H1 (cell line): ENCODE data around the gene SLC12A6. TPM values are rescaled to one million over a fixed set of nuclear protein-coding genes. Genes with fewer than 3 reads are reported as not detected.

ENCODE experiments used
- CTCF ChIA-PET: fragments of 300-600 bp; sonication (Branson Sonifier 250); formaldehyde crosslinking; loops from one replicate; lab custom pipeline; 2021; ENCODE audit not compliant: partially characterized antibody; lab: Charles Lee
- POLR2A ChIA-PET: fragments of 300-600 bp; sonication (Branson Sonifier 250); formaldehyde crosslinking; loops from one replicate; lab custom pipeline; 2021; ENCODE audit warnings: inconsistent platforms; ENCODE audit not compliant: partially characterized antibody; lab: Charles Lee
- DNase-seq, 2 experiments: peaks; one replicate each; pipeline versions ENCODE4 v3.0.0 to v3.0.0-alpha.2; 2010 to 2022; ENCODE audit warnings: low spot score in 2 of 2, low read depth in 1 of 2, mixed read lengths in 1 of 2
- FAIRE-seq: peaks from 2 replicates; lab custom pipeline; 2011; peaks lifted over from hg19 to GRCh38; lab: Jason Lieb, UNC
- H2AFZ ChIP-seq: 2 replicates; pipeline ENCODE4 v1.8.1; 2012; ENCODE audit warnings: low read length, inconsistent platforms
- H2AK5ac ChIP-seq: 2 replicates; pipeline ENCODE4 v1.6.1; 2013; ENCODE audit warnings: low read depth, low read length
- H2BK120ac ChIP-seq: replicated peaks from 2 replicates; pipeline ENCODE3; 2013; ENCODE audit warnings: low read depth, low read length, inconsistent platforms
- H2BK12ac ChIP-seq: 2 replicates; pipeline ENCODE4 v1.6.1; 2013; ENCODE audit warnings: low read depth, low read length
- H2BK15ac ChIP-seq: 2 replicates; pipeline ENCODE4 v1.6.1; 2013; ENCODE audit warnings: low read length
- H2BK20ac ChIP-seq: 2 replicates; pipeline ENCODE4 v1.6.1; 2013; ENCODE audit warnings: low read length
- H2BK5ac ChIP-seq: 2 replicates; pipeline ENCODE4 v1.6.1; 2013; ENCODE audit warnings: low read depth, low read length
- H3K14ac ChIP-seq: 2 replicates; pipeline ENCODE4 v1.6.1; 2013; ENCODE audit warnings: inconsistent platforms; ENCODE audit not compliant: insufficient read length
- H3K18ac ChIP-seq: 2 replicates; pipeline ENCODE4 v1.6.1; 2013; ENCODE audit warnings: low read length; ENCODE audit errors: extremely low read depth
- H3K23ac ChIP-seq: 2 replicates; pipeline ENCODE4 v1.6.1; 2013; ENCODE audit warnings: inconsistent platforms; ENCODE audit not compliant: insufficient read length
- H3K23me2 ChIP-seq: 2 replicates; pipeline ENCODE4 v1.6.1; 2013; ENCODE audit warnings: low read depth, low read length
- H3K27ac ChIP-seq: 2 replicates; pipeline ENCODE4 v1.6.1; 2011; ENCODE audit warnings: low read depth, low read length, inconsistent platforms
- H3K27me3 ChIP-seq, 4 experiments: replicated peaks in 1 of 4; 1 replicate in 1 of 4; 2 replicates in 3 of 4; pipeline versions ENCODE4 v1.6.1 to v1.8.1; 2011 to 2013; ENCODE audit warnings: low read length in 3 of 4, mild to moderate bottlenecking in 3 of 4, inconsistent platforms in 2 of 4, mixed read lengths in 2 of 4, moderate library complexity in 1 of 4; ENCODE audit not compliant: control insufficient read depth in 3 of 4, insufficient read depth in 3 of 4; ENCODE audit errors: extremely low read depth in 1 of 4
- H3K36me3 ChIP-seq, 4 experiments: 2 replicates each; pipeline versions ENCODE4 v1.6.1 to v1.8.1; 2011 to 2013; ENCODE audit warnings: mild to moderate bottlenecking in 4 of 4, low read length in 3 of 4, moderate library complexity in 2 of 4, control low read depth in 1 of 4, inconsistent platforms in 1 of 4; ENCODE audit not compliant: insufficient read depth in 4 of 4, control insufficient read depth in 2 of 4
- H3K4ac ChIP-seq: replicated peaks from 2 replicates; pipeline ENCODE3; 2013; ENCODE audit warnings: low read length, low read depth, mixed read lengths, inconsistent platforms; ENCODE audit not compliant: insufficient read length
- H3K4me1 ChIP-seq, 4 experiments: replicated peaks in 1 of 4; 1 replicate in 1 of 4; 2 replicates in 3 of 4; pipeline versions ENCODE4 v1.6.1 to v1.8.1; 2011 to 2013; ENCODE audit warnings: low read length in 3 of 4, inconsistent platforms in 2 of 4, mixed read lengths in 1 of 4; ENCODE audit not compliant: insufficient read depth in 4 of 4, control insufficient read depth in 3 of 4
- H3K4me2 ChIP-seq, 2 experiments: 2 replicates each; pipeline versions ENCODE4 v1.6.1 to v1.8.1; 2011 to 2013; ENCODE audit warnings: low read depth in 2 of 2, low read length in 2 of 2, control low read depth in 1 of 2, inconsistent platforms in 1 of 2, mild to moderate bottlenecking in 1 of 2; ENCODE audit not compliant: insufficient read depth in 1 of 2
- H3K4me3 ChIP-seq, 4 experiments: fragments of 200-600, 300-600 bp in 1 of 4; sonication (generic), shearing (Covaris generic), sonication (Bioruptor Twin) in 1 of 4; 2 replicates each; pipeline versions ENCODE4 v1.5.1 to v1.8.1; 2011 to 2016; ENCODE audit warnings: low read length in 4 of 4, low read depth in 3 of 4, control low read depth in 2 of 4, inconsistent platforms in 2 of 4, mild to moderate bottlenecking in 2 of 4, mixed read lengths in 1 of 4, moderate library complexity in 1 of 4; ENCODE audit not compliant: insufficient read depth in 2 of 4; ENCODE audit errors: extremely low read depth in 1 of 4
- H3K56ac ChIP-seq: replicated peaks from 2 replicates; pipeline ENCODE3; 2013; ENCODE audit warnings: low read depth, mild to moderate bottlenecking, mixed read lengths, low read length, inconsistent platforms; ENCODE audit not compliant: insufficient read length
- H3K79me1 ChIP-seq: 2 replicates; pipeline ENCODE4 v1.6.1; 2013; ENCODE audit warnings: low read depth, low read length, control low read depth
- H3K79me2 ChIP-seq, 2 experiments: 2 replicates each; pipeline versions ENCODE4 v1.6.1 to v1.8.1; 2012 to 2013; ENCODE audit warnings: low read length in 2 of 2, mild to moderate bottlenecking in 2 of 2, inconsistent platforms in 1 of 2; ENCODE audit not compliant: insufficient read depth in 2 of 2, control insufficient read depth in 1 of 2
- H3K9ac ChIP-seq, 4 experiments: replicated peaks in 1 of 4; 1 replicate in 1 of 4; 2 replicates in 3 of 4; pipeline versions ENCODE4 v1.6.1 to v1.8.1; 2011 to 2013; ENCODE audit warnings: low read depth in 3 of 4, low read length in 3 of 4, control low read depth in 2 of 4, mild to moderate bottlenecking in 2 of 4, moderate library complexity in 2 of 4, inconsistent platforms in 1 of 4; ENCODE audit errors: extremely low read depth in 1 of 4
- H3K9me3 ChIP-seq, 2 experiments: 2 replicates each; pipeline versions ENCODE4 v1.6.1 to v1.8.1; 2012 to 2013; ENCODE audit warnings: mild to moderate bottlenecking in 2 of 2, moderate library complexity in 2 of 2, control low read depth in 1 of 2, inconsistent platforms in 1 of 2, low read depth in 1 of 2, low read length in 1 of 2, mixed read lengths in 1 of 2; ENCODE audit not compliant: insufficient read depth in 2 of 2
- H4K20me1 ChIP-seq, 2 experiments: replicated peaks in 1 of 2; 2 replicates each; pipeline versions ENCODE3 to v1.8.1; 2011 to 2013; ENCODE audit warnings: inconsistent platforms in 2 of 2, low read length in 2 of 2, mild to moderate bottlenecking in 1 of 2; ENCODE audit not compliant: insufficient read depth in 2 of 2, control insufficient read depth in 1 of 2
- H4K5ac ChIP-seq: 2 replicates; pipeline ENCODE4 v1.6.1; 2013; ENCODE audit warnings: low read length, low read depth, mixed read lengths, inconsistent platforms; ENCODE audit not compliant: insufficient read length
- H4K8ac ChIP-seq: 2 replicates; pipeline ENCODE4 v1.8.0; 2013; ENCODE audit warnings: mild to moderate bottlenecking, moderate library complexity, low read length, inconsistent platforms; ENCODE audit not compliant: insufficient read depth; ENCODE audit errors: extremely low read depth
- H4K91ac ChIP-seq: replicated peaks from 2 replicates; pipeline ENCODE3; 2013; ENCODE audit warnings: low read length, mixed read lengths, inconsistent platforms; ENCODE audit not compliant: insufficient read length
- EP300 ChIP-seq, 2 experiments: IDR thresholded peaks; 1 replicate in 1 of 2; 2 replicates in 1 of 2; pipeline ENCODE4 v1.6.1; 2011 to 2012; ENCODE audit warnings: low read depth in 2 of 2, low read length in 2 of 2, mild to moderate bottlenecking in 2 of 2, borderline replicate concordance in 1 of 2, inconsistent platforms in 1 of 2, moderate library complexity in 1 of 2
- KDM5A ChIP-seq: fragments of 200-600 bp; IDR thresholded peaks from 2 replicates; pipeline ENCODE4 v1.7.1; 2012; ENCODE audit warnings: mild to moderate bottlenecking, low read length, inconsistent platforms, mixed read lengths
- NRF1 ChIP-seq: IDR thresholded peaks from 2 replicates; pipeline ENCODE4 v1.6.1; 2011; ENCODE audit warnings: mild to moderate bottlenecking, low read depth, low read length, improper control_type of control experiment
- SP1 ChIP-seq: IDR thresholded peaks from 2 replicates; pipeline ENCODE4 v1.6.1; 2011; ENCODE audit warnings: low read depth, low read length
- SUZ12 ChIP-seq: fragments of 200-600 bp; sonication (generic); IDR thresholded peaks from 2 replicates; pipeline ENCODE4 v1.6.1; 2012; ENCODE audit warnings: mild to moderate bottlenecking, inconsistent platforms, low read length, moderate library complexity, mixed read lengths
- WGBS, 2 experiments: shearing (Covaris generic) in 1 of 2; methylation state at CpG; one replicate each; pipeline versions ENCODE4 v1.1.6 to v1.1.7; 2013 to 2015; ENCODE audit warnings: low lambda C conversion rate in 2 of 2, mixed read lengths in 2 of 2, inconsistent platforms in 1 of 2, low coverage in 1 of 2, missing lambda C conversion rate in 1 of 2; ENCODE audit not compliant: insufficient replicate concordance in 2 of 2, insufficient coverage in 1 of 2, insufficient read length in 1 of 2; ENCODE audit errors: extremely low coverage in 1 of 2, missing lambda C conversion rate in 1 of 2; 5-methylcytosine and 5-hydroxymethylcytosine counted together
- polyA plus RNA-seq, 7 experiments: library from polyadenylated mRNA; depleted of rRNA in 3 of 7; stranded (reverse) in 5 of 7; unstranded in 2 of 7; fragments of >200 nt in 5 of 7; fragments of 200-250 nt in 2 of 7; gene quantifications; 1 replicate in 5 of 7; 2 replicates in 1 of 7; 4 replicates in 1 of 7; pipeline versions ENCODE4 v1.2.1 to v1.2.3, GENCODE V29; 2011 to 2013; ENCODE audit warnings: missing spikeins in 2 of 7, mixed read lengths in 2 of 7
- total RNA-seq: library from RNA; stranded (reverse); fragmentation: NEBNext Ultra II Directional; extraction: Animal tissue kit (Norgen Biotek cat#: 25700); gene quantifications from 2 replicates; pipeline ENCODE4 v1.2.1, GENCODE V29; 2021

SLC12A6 gene
- total and polyA plus RNA-seq, 2 of the 8 experiments (the other 6 are each of a cell fraction or from before 2014, with no cell fraction given), result 9.2 to 11.1 TPM

- CTCF ChIA-PET, result interaction anchor here (0.8 kb wide), 1 partner anchor 36 kb away, joined by 3 read pairs; no protein-coding TSS in a partner anchor
- FAIRE-seq, result no peak
- TF ChIP-seq NRF1 (no peak), SUZ12 (no peak), SP1 (no peak), KDM5A (no peak), EP300 (IDR thresholded peaks at IDR 0.05; ENCODE audit: borderline replicate concordance in 1 of 2, low read depth in 2 of 2, low read length in 2 of 2) (no peak)
Observed at GRCh38 chr15:34264076-34264475, 73.5 kb downstream of the SLC12A6 start.

More at GRCh38 chr15:34264076-34264475, 73.5 kb downstream of the SLC12A6 start:
- no peak overlapping the region for H3K9ac ChIP-seq
- H2BK15ac ChIP-seq, result no peak overlapping the region
- H3K79me1 ChIP-seq, result no peaks in the 10 kb centered on the region
- H3K14ac ChIP-seq, result no peak overlapping the region
- H3K56ac ChIP-seq, result no peak overlapping the region
- 97% methylated on average over 2 of the region's 2 CpGs; no CpG with 5 or more reads in 1 of the 2 experiments for WGBS, 2 experiments
- no peaks in the 10 kb centered on the region for H3K4me1 ChIP-seq
- no peak overlapping the region for H3K4me2 ChIP-seq
- no peak overlapping the region for H3K4ac ChIP-seq
- no peak overlapping the region for H4K5ac ChIP-seq
- H3K23me2 ChIP-seq, result no peaks in the 10 kb centered on the region
- no peak overlapping the region for H2AFZ ChIP-seq
- no peak overlapping the region for H2BK5ac ChIP-seq
- no peak overlapping the region for H3K18ac ChIP-seq
- no peak overlapping the region for H3K27ac ChIP-seq
- no peaks in the 10 kb centered on the region for H3K36me3 ChIP-seq
- H2BK12ac ChIP-seq, result no peak overlapping the region
- no peaks in the 10 kb centered on the region for H3K79me2 ChIP-seq
- no peak overlapping the region for H4K91ac ChIP-seq
- H4K20me1 ChIP-seq, result peaks cover 0 to 1% of the 10 kb centered on the region in 2 experiments
- no peak overlapping the region for H3K23ac ChIP-seq
- no peaks in the 10 kb centered on the region for H3K27me3 ChIP-seq
- no peak overlapping the region for H3K4me3 ChIP-seq
- H3K9me3 ChIP-seq, result no peaks in the 10 kb centered on the region
- POLR2A ChIA-PET, result interaction anchor here (0.7 kb wide), 1 partner anchor 8 kb away, joined by 3 read pairs; no protein-coding TSS in a partner anchor
- DNase-seq, result no peak
- no peak overlapping the region for H4K8ac ChIP-seq
- no peak overlapping the region for H2AK5ac ChIP-seq
- H2BK120ac ChIP-seq, result no peak overlapping the region
- H2BK20ac ChIP-seq, result no peak overlapping the region
